GM12878 (cell line): Measurements from ENCODE around the gene SRRM5. TPM values are rescaled to one million over a fixed set of nuclear protein-coding genes. Genes with fewer than 3 reads are reported as not detected.
A peak's percentile ranks its signal among the peaks of the same experiment; 100 is the strongest.

ENCODE experiments used
- ATAC-seq: fragments of 200-7000 bp; cut with Tn5 transposase; 3 replicates; pipeline ENCODE4 v1.9.1; 2020; ENCODE audit warnings: mild to moderate bottlenecking, moderate library complexity
- BruUV-seq: library from RNA; stranded (reverse); fragments of 400-500 nt; replicated peaks from 2 replicates; lab custom pipeline; 2021; lab: Mats Ljungman, UMichigan
- CTCF ChIA-PET: fragments of 300-600 bp; sonication (Branson Sonifier 250); formaldehyde crosslinking; extraction: SDS; loops from one replicate; lab custom pipeline; 2021; ENCODE audit warnings: inconsistent platforms; lab: Yijun Ruan, JAX
- POLR2A ChIA-PET: fragments of 350-600 bp; formaldehyde crosslinking; extraction: SDS; loops from one replicate; lab custom pipeline; 2021; ENCODE audit warnings: inconsistent platforms; lab: Charles Lee
- RAD21 ChIA-PET: fragments of 300-600 bp; sonication (Branson Sonifier 250); formaldehyde crosslinking; loops from one replicate; lab custom pipeline; 2023; ENCODE audit warnings: antibody characterized with exemption; ENCODE audit not compliant: unreplicated experiment; lab: Charles Lee
- SMC1A ChIA-PET: fragments of 300-600 bp; sonication (Branson Sonifier 250); formaldehyde crosslinking; loops from one replicate; lab custom pipeline; 2023; ENCODE audit not compliant: unreplicated experiment, uncharacterized antibody; lab: Charles Lee
- DNase-seq: peaks from one replicate; pipeline ENCODE4 v3.0.0-alpha.2; 2011; ENCODE audit warnings: low read depth, low spot score
- FAIRE-seq: peaks from 3 replicates; lab custom pipeline; 2011; peaks lifted over from hg19 to GRCh38; lab: Jason Lieb, UNC
- H2AFZ ChIP-seq: 2 replicates; pipeline ENCODE4 v1.6.0; 2011; ENCODE audit warnings: low read depth, low read length, control low read depth; ENCODE audit not compliant: control insufficient read depth
- H3K27ac ChIP-seq: 2 replicates; pipeline ENCODE4 v1.5.1; 2011; ENCODE audit warnings: control low read depth; ENCODE audit not compliant: control insufficient read depth, insufficient read depth
- H3K27me3 ChIP-seq, 2 experiments: replicated peaks in 1 of 2; 2 replicates each; pipeline versions ENCODE4 v1.6.0 to v1.6.1; 2011; ENCODE audit warnings: low read length in 1 of 2; ENCODE audit not compliant: control insufficient read depth in 2 of 2, insufficient read depth in 2 of 2
- H3K36me3 ChIP-seq, 2 experiments: 2 replicates each; pipeline ENCODE4 v1.5.1; 2011; ENCODE audit warnings: low read length in 1 of 2; ENCODE audit not compliant: control insufficient read depth in 2 of 2, insufficient read depth in 2 of 2
- H3K4me1 ChIP-seq: 2 replicates; pipeline ENCODE4 v1.6.1; 2011; ENCODE audit warnings: mild to moderate bottlenecking, low read length, moderate library complexity, mixed read lengths; ENCODE audit not compliant: control insufficient read depth, insufficient read depth
- H3K4me2 ChIP-seq: 2 replicates; pipeline ENCODE4 v1.6.0; 2011; ENCODE audit warnings: control low read depth; ENCODE audit not compliant: control insufficient read depth, insufficient read depth
- H3K4me3 ChIP-seq: fragments of 200-600 bp; sonication (generic); 2 replicates; pipeline ENCODE4 v1.5.1; 2016
- H3K79me2 ChIP-seq: 2 replicates; pipeline ENCODE4 v1.6.0; 2011; ENCODE audit warnings: low read length; ENCODE audit not compliant: control insufficient read depth, insufficient read depth
- H3K9ac ChIP-seq: 2 replicates; pipeline ENCODE4 v1.8.0; 2011; ENCODE audit warnings: low read length, control low read depth, mixed read lengths; ENCODE audit not compliant: control insufficient read depth, insufficient read depth
- H3K9me3 ChIP-seq: replicated peaks from 3 replicates; pipeline ENCODE4 v1.5.1; 2011; ENCODE audit warnings: mild to moderate bottlenecking, low read length; ENCODE audit not compliant: control insufficient read depth, insufficient read depth
- H4K20me1 ChIP-seq: 2 replicates; pipeline ENCODE4 v1.6.0; 2011; ENCODE audit not compliant: control insufficient read depth, insufficient read depth
- CTCF ChIP-seq, 3 experiments: IDR thresholded peaks in 2 of 3; conservative IDR thresholded peaks in 1 of 3; 2 replicates each; pipeline ENCODE4 v1.5.1; 2011; ENCODE audit warnings: low read depth in 3 of 3, low read length in 3 of 3, mild to moderate bottlenecking in 3 of 3, control low read depth in 2 of 3, moderate library complexity in 2 of 3, inconsistent platforms in 1 of 3, mixed read lengths in 1 of 3; ENCODE audit not compliant: control insufficient read depth in 2 of 3, insufficient read depth in 1 of 3; ENCODE audit errors: extremely low read depth in 1 of 3
- ELK1 ChIP-seq: IDR thresholded peaks from 2 replicates; pipeline ENCODE4 v1.6.1; 2012; ENCODE audit warnings: low read depth, low read length, improper control_type of control experiment
- KAT2A ChIP-seq: conservative IDR thresholded peaks from 2 replicates; pipeline ENCODE4 v1.6.1; 2011; ENCODE audit warnings: low read depth, low read length; ENCODE audit not compliant: control insufficient read depth
- PAX5 ChIP-seq: IDR thresholded peaks from 2 replicates; pipeline ENCODE4 v1.6.1; 2011; ENCODE audit warnings: low read depth, low read length, borderline replicate concordance
- SIN3A ChIP-seq: IDR thresholded peaks from 2 replicates; pipeline ENCODE4 v1.6.1; 2012; ENCODE audit warnings: low read depth, low read length, improper control_type of control experiment
- SMARCA5 ChIP-seq: fragments of 450-650 bp; IDR thresholded peaks from 2 replicates; pipeline ENCODE4 v1.6.1; 2017; ENCODE audit warnings: mild to moderate bottlenecking
- SRF ChIP-seq, 2 experiments: IDR thresholded peaks; 2 replicates each; pipeline ENCODE4 v1.6.1; 2011; ENCODE audit warnings: low read depth in 2 of 2, low read length in 2 of 2, mild to moderate bottlenecking in 1 of 2, moderate library complexity in 1 of 2
- SUPT20H ChIP-seq: IDR thresholded peaks from 2 replicates; pipeline ENCODE4 v1.6.1; 2011; ENCODE audit warnings: low read depth, mild to moderate bottlenecking, low read length, moderate library complexity, borderline replicate concordance; ENCODE audit not compliant: control insufficient read depth
- USF2 ChIP-seq: IDR thresholded peaks from 2 replicates; pipeline ENCODE4 v1.6.1; 2011; ENCODE audit warnings: low read depth, low read length, improper control_type of control experiment, borderline replicate concordance
- WGBS: methylation state at CpG from one replicate; pipeline ENCODE4 v1.1.6; 2016; ENCODE audit warnings: low lambda C conversion rate; ENCODE audit not compliant: insufficient replicate concordance, insufficient coverage; ENCODE audit errors: missing lambda C conversion rate; 5-methylcytosine and 5-hydroxymethylcytosine counted together
- in situ Hi-C: fragments of 300-500 bp; cut with MboI; formaldehyde crosslinking; loops from 9 replicates; pipeline ENCODE4 v1.14.3; 2018; ENCODE audit warnings: mixed read lengths
- intact Hi-C: fragments of 100-400 bp; cut with micrococcal nuclease; formaldehyde crosslinking; loops from one replicate; pipeline ENCODE4 v1.14.2; 2022; ENCODE audit not compliant: unreplicated experiment
- polyA plus RNA-seq, 11 experiments: library from polyadenylated mRNA; depleted of rRNA in 4 of 11; unstranded in 6 of 11; stranded (reverse) in 5 of 11; fragments of >200 nt; fragmentation: Nextera tagmentation in 4 of 11; fragmentation: Illumina TruSeq in 1 of 11; extraction: Ambion mirVana in 4 of 11; extraction: Trizol in 1 of 11; gene quantifications; 1 replicate in 1 of 11; 2 replicates in 10 of 11; pipeline versions ENCODE4 v1.2.1 to v1.2.3, GENCODE V29; 2011 to 2016; ENCODE audit warnings: inconsistent platforms in 2 of 11, missing spikeins in 2 of 11, low read depth in 1 of 11
- total RNA-seq, 4 experiments: library from RNA; depleted of rRNA in 3 of 4; stranded (reverse); fragments of >200 nt in 3 of 4; fragmentation: Illumina TruSeq in 1 of 4; extraction: Trizol in 1 of 4; gene quantifications; 2 replicates each; pipeline versions ENCODE4 v1.2.1 to v1.2.3, GENCODE V29; 2013 to 2021

SRRM5 gene
- total and polyA plus RNA-seq, 10 of the 15 experiments (the other 5 are each of a cell fraction or from before 2014, with no cell fraction given): 0.06 to 0.38 (median 0.24) TPM; not detected in 2

GRCh38 chr19:43660971-43661360 lies 49.1 kb downstream of the SRRM5 start (continued):
- no peak for TF ChIP-seq ELK1
- TF ChIP-seq SIN3A: no peak
- TF ChIP-seq SMARCA5: no peak
- no peak for TF ChIP-seq SRF (IDR thresholded peaks at IDR 0.05; ENCODE audit: low read depth in 2 of 2, low read length in 2 of 2)
- no peak for TF ChIP-seq SUPT20H
- no peak for TF ChIP-seq USF2
- TF ChIP-seq PAX5: no peak

- ATAC-seq (no peak; the same call in 2 of the 3 replicates), DNase-seq (no peak), FAIRE-seq (no peak)
- Histone ChIP-seq H4K20me1 (no peaks in the 10 kb centered on the region), H3K36me3 (no peaks in the 10 kb centered on the region), H3K27me3 (no peaks in the 10 kb centered on the region), H3K9ac (no peak overlapping the region), H3K4me2 (no peak overlapping the region), H3K4me3 (no peak overlapping the region), H3K9me3 (no peaks in the 10 kb centered on the region; the same call in 2 of the 3 replicates), H3K79me2 (no peaks in the 10 kb centered on the region), H2AFZ (no peak overlapping the region), H3K4me1 (peaks cover 9% of the 10 kb centered on the region), H3K27ac (no peak overlapping the region)
- RAD21 ChIA-PET: interaction anchor here (0.6 kb wide), 1 partner anchor 1430 kb away, joined by 3 read pairs; the partner anchor contains the start of gene PPP1R37
- BruUV-seq: no TSS peak
- 52% methylated on average over 6 of the region's 6 CpGs for WGBS
- CTCF ChIA-PET: interaction anchor here (1.5 kb wide), 1 partner anchor 216 kb away, joined by 4 read pairs; no protein-coding TSS in a partner anchor
- intact Hi-C loops: no loop called here
- SMC1A ChIA-PET: interaction anchor here (0.6 to 1.1 kb wide), 2 partner anchors 107 to 125 kb away, joined by 3 to 4 read pairs; no protein-coding TSS in a partner anchor
- in situ Hi-C loops: no loop called here
- TF ChIP-seq CTCF (IDR thresholded peaks at IDR 0.05 in 2 of 3, conservative IDR thresholded peaks at IDR 0.05 in 1 of 3; ENCODE audit: control insufficient read depth in 2 of 3, extremely low read depth in 1 of 3, insufficient read depth in 1 of 3, low read depth in 3 of 3, low read length in 3 of 3) (0 out of 6 replicates have a peak, but pooled peaks of 2 of the 3 experiments have one; percentile 2 to 7), KAT2A (no peak)
- POLR2A ChIA-PET: interaction anchor here (0.6 to 0.7 kb wide), 4 partner anchors 13 to 1938 kb away, joined by 3 to 4 read pairs (median 3); no protein-coding TSS in a partner anchor
These were observed 50.6 kb downstream of the SRRM5 start for GRCh38 chr19:43662487-43662886.
